H1 (cell line): ENCODE data around the gene RBM4B. TPM values are rescaled to one million over a fixed set of nuclear protein-coding genes. Genes with fewer than 3 reads are reported as not detected.
A peak's percentile ranks its signal among the peaks of the same experiment; 100 is the strongest.

Experiments used
- CTCF ChIA-PET: fragments of 300-600 bp; sonication (Branson Sonifier 250); formaldehyde crosslinking; loops from one replicate; lab custom pipeline; 2021; ENCODE audit not compliant: partially characterized antibody; lab: Charles Lee
- POLR2A ChIA-PET: fragments of 300-600 bp; sonication (Branson Sonifier 250); formaldehyde crosslinking; loops from one replicate; lab custom pipeline; 2021; ENCODE audit warnings: inconsistent platforms; ENCODE audit not compliant: partially characterized antibody; lab: Charles Lee
- DNase-seq, 2 experiments: peaks; one replicate each; pipeline versions ENCODE4 v3.0.0 to v3.0.0-alpha.2; 2010 to 2022; ENCODE audit warnings: low spot score in 2 of 2, low read depth in 1 of 2, mixed read lengths in 1 of 2
- FAIRE-seq: peaks from 2 replicates; lab custom pipeline; 2011; peaks lifted over from hg19 to GRCh38; lab: Jason Lieb, UNC
- H2AFZ ChIP-seq: 2 replicates; pipeline ENCODE4 v1.8.1; 2012; ENCODE audit warnings: low read length, inconsistent platforms
- H2AK5ac ChIP-seq: 2 replicates; pipeline ENCODE4 v1.6.1; 2013; ENCODE audit warnings: low read depth, low read length
- H2BK120ac ChIP-seq: replicated peaks from 2 replicates; pipeline ENCODE3; 2013; ENCODE audit warnings: low read depth, low read length, inconsistent platforms
- H2BK12ac ChIP-seq: 2 replicates; pipeline ENCODE4 v1.6.1; 2013; ENCODE audit warnings: low read depth, low read length
- H2BK15ac ChIP-seq: 2 replicates; pipeline ENCODE4 v1.6.1; 2013; ENCODE audit warnings: low read length
- H2BK20ac ChIP-seq: 2 replicates; pipeline ENCODE4 v1.6.1; 2013; ENCODE audit warnings: low read length
- H2BK5ac ChIP-seq: 2 replicates; pipeline ENCODE4 v1.6.1; 2013; ENCODE audit warnings: low read depth, low read length
- H3K14ac ChIP-seq: 2 replicates; pipeline ENCODE4 v1.6.1; 2013; ENCODE audit warnings: inconsistent platforms; ENCODE audit not compliant: insufficient read length
- H3K18ac ChIP-seq: 2 replicates; pipeline ENCODE4 v1.6.1; 2013; ENCODE audit warnings: low read length; ENCODE audit errors: extremely low read depth
- H3K23ac ChIP-seq: 2 replicates; pipeline ENCODE4 v1.6.1; 2013; ENCODE audit warnings: inconsistent platforms; ENCODE audit not compliant: insufficient read length
- H3K23me2 ChIP-seq: 2 replicates; pipeline ENCODE4 v1.6.1; 2013; ENCODE audit warnings: low read depth, low read length
- H3K27ac ChIP-seq: 2 replicates; pipeline ENCODE4 v1.6.1; 2011; ENCODE audit warnings: low read depth, low read length, inconsistent platforms
- H3K27me3 ChIP-seq, 4 experiments: replicated peaks in 1 of 4; 1 replicate in 1 of 4; 2 replicates in 3 of 4; pipeline versions ENCODE4 v1.6.1 to v1.8.1; 2011 to 2013; ENCODE audit warnings: low read length in 3 of 4, mild to moderate bottlenecking in 3 of 4, inconsistent platforms in 2 of 4, mixed read lengths in 2 of 4, moderate library complexity in 1 of 4; ENCODE audit not compliant: control insufficient read depth in 3 of 4, insufficient read depth in 3 of 4; ENCODE audit errors: extremely low read depth in 1 of 4
- H3K36me3 ChIP-seq, 4 experiments: 2 replicates each; pipeline versions ENCODE4 v1.6.1 to v1.8.1; 2011 to 2013; ENCODE audit warnings: mild to moderate bottlenecking in 4 of 4, low read length in 3 of 4, moderate library complexity in 2 of 4, control low read depth in 1 of 4, inconsistent platforms in 1 of 4; ENCODE audit not compliant: insufficient read depth in 4 of 4, control insufficient read depth in 2 of 4
- H3K4ac ChIP-seq: replicated peaks from 2 replicates; pipeline ENCODE3; 2013; ENCODE audit warnings: low read length, low read depth, mixed read lengths, inconsistent platforms; ENCODE audit not compliant: insufficient read length
- H3K4me1 ChIP-seq, 4 experiments: replicated peaks in 1 of 4; 1 replicate in 1 of 4; 2 replicates in 3 of 4; pipeline versions ENCODE4 v1.6.1 to v1.8.1; 2011 to 2013; ENCODE audit warnings: low read length in 3 of 4, inconsistent platforms in 2 of 4, mixed read lengths in 1 of 4; ENCODE audit not compliant: insufficient read depth in 4 of 4, control insufficient read depth in 3 of 4
- H3K4me2 ChIP-seq, 2 experiments: 2 replicates each; pipeline versions ENCODE4 v1.6.1 to v1.8.1; 2011 to 2013; ENCODE audit warnings: low read depth in 2 of 2, low read length in 2 of 2, control low read depth in 1 of 2, inconsistent platforms in 1 of 2, mild to moderate bottlenecking in 1 of 2; ENCODE audit not compliant: insufficient read depth in 1 of 2
- H3K4me3 ChIP-seq, 4 experiments: fragments of 200-600, 300-600 bp in 1 of 4; sonication (generic), shearing (Covaris generic), sonication (Bioruptor Twin) in 1 of 4; 2 replicates each; pipeline versions ENCODE4 v1.5.1 to v1.8.1; 2011 to 2016; ENCODE audit warnings: low read length in 4 of 4, low read depth in 3 of 4, control low read depth in 2 of 4, inconsistent platforms in 2 of 4, mild to moderate bottlenecking in 2 of 4, mixed read lengths in 1 of 4, moderate library complexity in 1 of 4; ENCODE audit not compliant: insufficient read depth in 2 of 4; ENCODE audit errors: extremely low read depth in 1 of 4
- H3K56ac ChIP-seq: replicated peaks from 2 replicates; pipeline ENCODE3; 2013; ENCODE audit warnings: low read depth, mild to moderate bottlenecking, mixed read lengths, low read length, inconsistent platforms; ENCODE audit not compliant: insufficient read length
- H3K79me1 ChIP-seq: 2 replicates; pipeline ENCODE4 v1.6.1; 2013; ENCODE audit warnings: low read depth, low read length, control low read depth
- H3K79me2 ChIP-seq, 2 experiments: 2 replicates each; pipeline versions ENCODE4 v1.6.1 to v1.8.1; 2012 to 2013; ENCODE audit warnings: low read length in 2 of 2, mild to moderate bottlenecking in 2 of 2, inconsistent platforms in 1 of 2; ENCODE audit not compliant: insufficient read depth in 2 of 2, control insufficient read depth in 1 of 2
- H3K9ac ChIP-seq, 4 experiments: replicated peaks in 1 of 4; 1 replicate in 1 of 4; 2 replicates in 3 of 4; pipeline versions ENCODE4 v1.6.1 to v1.8.1; 2011 to 2013; ENCODE audit warnings: low read depth in 3 of 4, low read length in 3 of 4, control low read depth in 2 of 4, mild to moderate bottlenecking in 2 of 4, moderate library complexity in 2 of 4, inconsistent platforms in 1 of 4; ENCODE audit errors: extremely low read depth in 1 of 4
- H3K9me3 ChIP-seq, 2 experiments: 2 replicates each; pipeline versions ENCODE4 v1.6.1 to v1.8.1; 2012 to 2013; ENCODE audit warnings: mild to moderate bottlenecking in 2 of 2, moderate library complexity in 2 of 2, control low read depth in 1 of 2, inconsistent platforms in 1 of 2, low read depth in 1 of 2, low read length in 1 of 2, mixed read lengths in 1 of 2; ENCODE audit not compliant: insufficient read depth in 2 of 2
- H4K20me1 ChIP-seq, 2 experiments: replicated peaks in 1 of 2; 2 replicates each; pipeline versions ENCODE3 to v1.8.1; 2011 to 2013; ENCODE audit warnings: inconsistent platforms in 2 of 2, low read length in 2 of 2, mild to moderate bottlenecking in 1 of 2; ENCODE audit not compliant: insufficient read depth in 2 of 2, control insufficient read depth in 1 of 2
- H4K5ac ChIP-seq: 2 replicates; pipeline ENCODE4 v1.6.1; 2013; ENCODE audit warnings: low read length, low read depth, mixed read lengths, inconsistent platforms; ENCODE audit not compliant: insufficient read length
- H4K8ac ChIP-seq: 2 replicates; pipeline ENCODE4 v1.8.0; 2013; ENCODE audit warnings: mild to moderate bottlenecking, moderate library complexity, low read length, inconsistent platforms; ENCODE audit not compliant: insufficient read depth; ENCODE audit errors: extremely low read depth
- H4K91ac ChIP-seq: replicated peaks from 2 replicates; pipeline ENCODE3; 2013; ENCODE audit warnings: low read length, mixed read lengths, inconsistent platforms; ENCODE audit not compliant: insufficient read length
- ASH2L ChIP-seq: fragments of 200-600, 300-600 bp; sonication (generic); IDR thresholded peaks from one replicate; pipeline ENCODE4 v1.7.1; 2017; ENCODE audit warnings: low read length
- BRCA1 ChIP-seq: IDR thresholded peaks from 2 replicates; pipeline ENCODE4 v1.6.1; 2012; ENCODE audit warnings: low read depth, low read length, improper control_type of control experiment
- CEBPB ChIP-seq: IDR thresholded peaks from 2 replicates; pipeline ENCODE4 v1.6.1; 2012; ENCODE audit warnings: low read depth, low read length
- EP300 ChIP-seq, 2 experiments: IDR thresholded peaks; 1 replicate in 1 of 2; 2 replicates in 1 of 2; pipeline ENCODE4 v1.6.1; 2011 to 2012; ENCODE audit warnings: low read depth in 2 of 2, low read length in 2 of 2, mild to moderate bottlenecking in 2 of 2, borderline replicate concordance in 1 of 2, inconsistent platforms in 1 of 2, moderate library complexity in 1 of 2
- HDAC2 ChIP-seq, 2 experiments: fragments of 300-600 bp in 1 of 2; sonication (generic) in 1 of 2; IDR thresholded peaks; 2 replicates each; pipeline ENCODE4 v1.6.1; 2011 to 2012; ENCODE audit warnings: low read depth in 2 of 2, low read length in 2 of 2, mild to moderate bottlenecking in 2 of 2, moderate library complexity in 2 of 2, borderline replicate concordance in 1 of 2, inconsistent platforms in 1 of 2
- HDAC6 ChIP-seq: IDR thresholded peaks from one replicate; pipeline ENCODE4 v1.7.1; 2012; ENCODE audit warnings: low read depth, mild to moderate bottlenecking, inconsistent platforms, low read length, moderate library complexity
- JUND ChIP-seq: IDR thresholded peaks from 2 replicates; pipeline ENCODE4 v1.6.1; 2011; ENCODE audit warnings: mild to moderate bottlenecking, improper control_type of control experiment, low read length
- NANOG ChIP-seq: IDR thresholded peaks from 2 replicates; pipeline ENCODE4 v1.6.1; 2011; ENCODE audit warnings: low read length, low read depth, mild to moderate bottlenecking, inconsistent platforms; ENCODE audit not compliant: insufficient read depth, poor library complexity, severe bottlenecking
- POLR2A ChIP-seq, 2 experiments: IDR thresholded peaks; 1 replicate in 1 of 2; 2 replicates in 1 of 2; pipeline ENCODE4 v1.6.1; 2011; ENCODE audit warnings: low read depth in 2 of 2, low read length in 2 of 2, mild to moderate bottlenecking in 2 of 2; ENCODE audit errors: control extremely low read depth in 1 of 2
- RBBP5 ChIP-seq: IDR thresholded peaks from 2 replicates; pipeline ENCODE4 v1.7.1; 2012; ENCODE audit warnings: low read depth, mild to moderate bottlenecking, inconsistent platforms, low read length, moderate library complexity, borderline replicate concordance
- SP4 ChIP-seq: IDR thresholded peaks from 2 replicates; pipeline ENCODE4 v1.6.1; 2012; ENCODE audit warnings: low read length, inconsistent platforms
- TAF7 ChIP-seq: optimal IDR thresholded peaks from 2 replicates; pipeline ENCODE3; 2011; ENCODE audit warnings: low read depth, mild to moderate bottlenecking, inconsistent platforms, low read length, moderate library complexity, borderline replicate concordance
- TEAD4 ChIP-seq: IDR thresholded peaks from 2 replicates; pipeline ENCODE4 v1.6.1; 2012; ENCODE audit warnings: low read depth, low read length, inconsistent platforms, mixed read lengths
- WGBS, 2 experiments: shearing (Covaris generic) in 1 of 2; methylation state at CpG; one replicate each; pipeline versions ENCODE4 v1.1.6 to v1.1.7; 2013 to 2015; ENCODE audit warnings: low lambda C conversion rate in 2 of 2, mixed read lengths in 2 of 2, inconsistent platforms in 1 of 2, low coverage in 1 of 2, missing lambda C conversion rate in 1 of 2; ENCODE audit not compliant: insufficient replicate concordance in 2 of 2, insufficient coverage in 1 of 2, insufficient read length in 1 of 2; ENCODE audit errors: extremely low coverage in 1 of 2, missing lambda C conversion rate in 1 of 2; 5-methylcytosine and 5-hydroxymethylcytosine counted together
- polyA plus RNA-seq, 7 experiments: library from polyadenylated mRNA; depleted of rRNA in 3 of 7; stranded (reverse) in 5 of 7; unstranded in 2 of 7; fragments of >200 nt in 5 of 7; fragments of 200-250 nt in 2 of 7; gene quantifications; 1 replicate in 5 of 7; 2 replicates in 1 of 7; 4 replicates in 1 of 7; pipeline versions ENCODE4 v1.2.1 to v1.2.3, GENCODE V29; 2011 to 2013; ENCODE audit warnings: missing spikeins in 2 of 7, mixed read lengths in 2 of 7
- total RNA-seq: library from RNA; stranded (reverse); fragmentation: NEBNext Ultra II Directional; extraction: Animal tissue kit (Norgen Biotek cat#: 25700); gene quantifications from 2 replicates; pipeline ENCODE4 v1.2.1, GENCODE V29; 2021

Gene RBM4B
- total and polyA plus RNA-seq, 2 of the 8 experiments (the other 6 are each of a cell fraction or from before 2014, with no cell fraction given) = 27.5 to 30.5 TPM

DNA sequence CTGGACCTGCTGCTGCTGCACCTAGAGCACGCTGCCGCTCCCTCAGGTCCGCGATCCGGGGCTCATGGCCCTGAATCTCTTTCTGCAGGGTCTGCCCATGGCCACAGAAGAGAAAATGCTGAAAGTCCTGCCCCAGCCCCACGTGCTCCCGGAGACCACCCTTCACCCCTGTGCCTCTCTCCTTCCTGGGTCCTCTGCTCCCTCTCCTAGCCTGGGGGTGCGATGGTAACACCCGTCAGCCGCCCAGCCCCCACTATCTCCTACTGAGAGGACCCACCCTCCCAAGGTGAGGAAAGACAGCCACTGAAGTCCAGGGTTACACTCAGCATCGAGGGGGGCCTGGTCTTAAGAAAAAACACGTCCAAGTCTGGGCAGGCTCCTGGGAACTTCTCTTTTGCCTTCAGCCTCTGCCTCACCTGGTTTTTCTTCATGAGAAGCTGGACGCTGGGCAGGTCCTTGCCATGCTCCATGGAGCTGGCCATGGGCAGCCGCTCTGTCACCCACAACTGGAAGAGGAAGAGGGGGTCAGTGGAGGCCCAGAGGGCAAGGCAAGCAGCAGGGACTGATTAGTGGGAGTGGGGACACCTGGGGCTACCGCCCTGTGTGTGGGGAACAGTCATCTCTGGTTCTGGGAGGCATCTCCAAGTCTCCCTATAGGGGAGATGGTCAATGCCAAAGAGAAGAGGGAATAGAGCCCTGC lies 15.8 kb upstream of the RBM4B start:
- H3K79me1 ChIP-seq = no peaks in the 10 kb centered on the region
- no peak overlapping the region for H2BK5ac ChIP-seq
- no peak overlapping the region for H2AFZ ChIP-seq
- H3K4me1 ChIP-seq = peaks cover 0 to 3% (median 1%) of the 10 kb centered on the region in 4 experiments; a peak in 2 of 7 replicates
- no peak overlapping the region for H3K27ac ChIP-seq
- H2BK120ac ChIP-seq = no peak overlapping the region
- no peak overlapping the region for H3K56ac ChIP-seq
- H4K5ac ChIP-seq = no peak overlapping the region
- ChIA-PET POLR2A (interaction anchor here (0.6 to 1.6 kb wide), 4 partner anchors 9 to 134 kb away, joined by 3 to 4 read pairs (median 4); partner anchors contain the start of gene RBM4B), CTCF (interaction anchor here (0.5 to 7.5 kb wide), 16 partner anchors 7 to 283 kb away, joined by 3 to 90 read pairs (median 4); partner anchors contain the start of gene RCE1)
- H2AK5ac ChIP-seq = no peak overlapping the region
- 92% methylated on average over 15 of the region's 15 CpGs; no CpG with 5 or more reads in 1 of the 2 experiments for WGBS, 2 experiments
- no peak overlapping the region for H3K14ac ChIP-seq
- peaks cover 0 to 7% of the 10 kb centered on the region in 2 experiments for H4K20me1 ChIP-seq
- H3K79me2 ChIP-seq = no peaks in the 10 kb centered on the region
- no peak overlapping the region for H3K9ac ChIP-seq
- H2BK15ac ChIP-seq = no peak overlapping the region
- H3K4ac ChIP-seq = no peak overlapping the region
- DNase-seq = no peak
- H3K27me3 ChIP-seq = no peaks in the 10 kb centered on the region
- peaks cover 36 to 64% (median 56%) of the 10 kb centered on the region in 4 experiments for H3K36me3 ChIP-seq
- H3K9me3 ChIP-seq = no peaks in the 10 kb centered on the region
- FAIRE-seq = no peak
- no peak overlapping the region for H3K23ac ChIP-seq
- H2BK20ac ChIP-seq = no peak overlapping the region
- H3K4me2 ChIP-seq = no peak overlapping the region
- no peak overlapping the region for H2BK12ac ChIP-seq
- no peaks in the 10 kb centered on the region for H3K23me2 ChIP-seq
- H3K18ac ChIP-seq = no peak overlapping the region
- TF ChIP-seq HDAC2 (IDR thresholded peaks at IDR 0.05; ENCODE audit: borderline replicate concordance in 1 of 2, low read depth in 2 of 2, low read length in 2 of 2) = no peak
- TF ChIP-seq ASH2L = no peak
- no peak for TF ChIP-seq NANOG
- no peak for TF ChIP-seq JUND
- TF ChIP-seq RBBP5 = no peak
- TF ChIP-seq POLR2A (IDR thresholded peaks at IDR 0.05; ENCODE audit: control extremely low read depth in 1 of 2, low read depth in 2 of 2, low read length in 2 of 2) = no peak
- no peak for TF ChIP-seq CEBPB
- no peak for TF ChIP-seq SP4
- no peak for TF ChIP-seq TEAD4
- no peak for TF ChIP-seq EP300 (IDR thresholded peaks at IDR 0.05; ENCODE audit: borderline replicate concordance in 1 of 2, low read depth in 2 of 2, low read length in 2 of 2)
- TF ChIP-seq HDAC6 = no peak
- no peak for TF ChIP-seq TAF7
- TF ChIP-seq BRCA1 = no peak
- no peak overlapping the region for H4K91ac ChIP-seq
- H4K8ac ChIP-seq = peak overlapping the region; percentile 2; the same call in 1 of the 2 replicates
- no peak overlapping the region for H3K4me3 ChIP-seq
